ENCODE measurements around the gene RHOBTB3. TPM values are rescaled to one million over a fixed set of nuclear protein-coding genes. Genes with fewer than 3 reads are reported as not detected.
"Not testable (repeated sequence)": the region's sequence is repeated elsewhere in the genome, so short reads cannot be mapped to it uniquely, and the experiment has no call there.

The RHOBTB3 gene
- total RNA-seq, 1 donor from 2014 or later = 79.7 TPM

DNA sequence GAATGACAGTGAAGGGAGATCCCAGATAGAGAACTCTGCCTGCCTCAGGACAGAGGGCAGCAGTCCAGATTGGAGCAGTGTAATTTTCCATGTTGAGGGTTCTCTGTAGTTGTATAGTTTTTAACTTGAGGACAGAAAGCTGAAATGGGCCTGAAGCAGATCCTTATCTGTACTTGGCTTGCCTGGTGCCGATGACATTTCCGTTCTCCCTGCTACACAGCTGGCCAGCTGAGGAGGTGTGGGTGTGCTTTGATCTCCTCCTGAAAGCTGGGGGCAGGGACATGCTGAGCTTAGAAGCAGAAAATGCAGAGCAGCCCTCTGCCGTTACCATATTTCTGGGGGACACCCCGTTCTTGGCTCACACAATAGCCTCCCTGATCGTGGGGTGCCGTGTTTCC, 80.9 kb downstream of the RHOBTB3 start:
- no peak overlapping the region for H3K4me3 ChIP-seq
- intact Hi-C loops (cut with micrococcal nuclease) = no loop called here
- TF ChIP-seq, protein P1, sequence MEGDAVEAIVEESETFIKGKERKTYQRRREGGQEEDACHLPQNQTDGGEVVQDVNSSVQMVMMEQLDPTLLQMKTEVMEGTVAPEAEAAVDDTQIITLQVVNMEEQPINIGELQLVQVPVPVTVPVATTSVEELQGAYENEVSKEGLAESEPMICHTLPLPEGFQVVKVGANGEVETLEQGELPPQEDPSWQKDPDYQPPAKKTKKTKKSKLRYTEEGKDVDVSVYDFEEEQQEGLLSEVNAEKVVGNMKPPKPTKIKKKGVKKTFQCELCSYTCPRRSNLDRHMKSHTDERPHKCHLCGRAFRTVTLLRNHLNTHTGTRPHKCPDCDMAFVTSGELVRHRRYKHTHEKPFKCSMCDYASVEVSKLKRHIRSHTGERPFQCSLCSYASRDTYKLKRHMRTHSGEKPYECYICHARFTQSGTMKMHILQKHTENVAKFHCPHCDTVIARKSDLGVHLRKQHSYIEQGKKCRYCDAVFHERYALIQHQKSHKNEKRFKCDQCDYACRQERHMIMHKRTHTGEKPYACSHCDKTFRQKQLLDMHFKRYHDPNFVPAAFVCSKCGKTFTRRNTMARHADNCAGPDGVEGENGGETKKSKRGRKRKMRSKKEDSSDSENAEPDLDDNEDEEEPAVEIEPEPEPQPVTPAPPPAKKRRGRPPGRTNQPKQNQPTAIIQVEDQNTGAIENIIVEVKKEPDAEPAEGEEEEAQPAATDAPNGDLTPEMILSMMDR (IDR thresholded peaks at IDR 0.05; ENCODE audit: borderline replicate concordance) = no peak
- no peaks in the 10 kb centered on the region for H3K9me3 ChIP-seq (replicated peaks)
- H3K27ac ChIP-seq (replicated peaks) = peak overlapping the region; percentile 91
- no peak for DNase-seq
- no peaks in the 10 kb centered on the region for H3K27me3 ChIP-seq (ENCODE audit: low read depth)
- H3K4me1 ChIP-seq = peaks cover 88% of the 10 kb centered on the region
- H3K36me3 ChIP-seq = peaks cover 40% of the 10 kb centered on the region

DNA sequence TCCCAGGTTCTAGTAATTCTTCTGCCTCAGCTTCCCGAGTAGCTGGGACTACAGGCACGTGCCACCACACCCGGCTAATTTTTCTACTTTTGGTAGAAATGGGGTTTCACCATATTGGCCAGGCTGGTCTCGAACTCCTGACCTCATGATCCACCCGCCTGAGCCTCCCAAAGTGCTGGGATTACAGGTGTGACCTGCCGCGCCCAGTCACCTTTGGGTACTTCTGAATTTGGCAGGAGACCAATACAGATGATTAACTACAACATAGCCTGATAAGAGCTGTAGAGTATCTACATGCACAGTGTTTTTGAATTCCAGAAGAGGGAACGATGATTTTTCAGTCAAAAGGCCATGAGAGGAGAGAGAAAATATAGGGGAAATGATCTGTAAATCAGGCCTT, 81.9 kb downstream of the RHOBTB3 start:
- H3K27me3 ChIP-seq (ENCODE audit: low read depth); H3K9me3 ChIP-seq (replicated peaks); intact Hi-C loops (cut with micrococcal nuclease); DNase-seq; H3K4me3 ChIP-seq: not testable (repeated sequence)
- Histone ChIP-seq H3K36me3 (peaks cover 40% of the 10 kb centered on the region), H3K27ac (replicated peaks) (peak overlapping the region; percentile 91), H3K4me1 (peaks cover 88% of the 10 kb centered on the region)

DNA sequence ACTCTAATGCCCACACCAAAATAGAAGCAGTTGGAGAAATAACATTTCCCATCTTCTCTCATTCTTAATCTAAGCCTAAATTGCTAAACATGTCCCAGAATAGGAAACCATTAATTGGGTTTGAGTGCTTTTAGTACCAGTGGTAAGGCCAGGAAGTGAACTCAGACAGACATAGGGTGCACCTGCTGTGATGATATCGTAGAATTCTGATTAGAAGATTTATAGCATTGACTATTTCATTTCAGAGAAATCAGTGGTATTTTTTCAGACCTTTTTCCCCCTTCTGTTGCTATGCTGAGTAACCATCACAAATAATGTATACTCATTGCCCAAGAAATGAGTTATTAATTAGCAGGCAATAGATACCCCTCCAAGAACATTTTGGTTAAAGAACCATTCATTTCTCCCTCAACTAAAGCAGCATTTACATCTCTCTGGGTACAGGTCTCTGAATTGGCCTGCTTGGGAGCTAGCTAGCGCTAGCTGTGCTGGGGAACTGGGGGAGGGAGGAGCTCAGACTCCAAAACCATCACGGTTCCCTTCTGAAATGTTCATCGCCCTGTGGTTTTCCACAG, 84.1 kb downstream of the RHOBTB3 start:
- Histone ChIP-seq H3K27ac (replicated peaks) (peak overlapping the region; percentile 53), H3K27me3 (ENCODE audit: low read depth) (no peaks in the 10 kb centered on the region), H3K4me3 (no peak overlapping the region), H3K9me3 (replicated peaks) (no peaks in the 10 kb centered on the region), H3K4me1 (peaks cover 88% of the 10 kb centered on the region), H3K36me3 (peaks cover 40% of the 10 kb centered on the region)
- intact Hi-C loops (cut with micrococcal nuclease) = no loop called here
- DNase-seq = no peak
- TF ChIP-seq, protein P1 (IDR thresholded peaks at IDR 0.05; ENCODE audit: borderline replicate concordance) = no peak

DNA sequence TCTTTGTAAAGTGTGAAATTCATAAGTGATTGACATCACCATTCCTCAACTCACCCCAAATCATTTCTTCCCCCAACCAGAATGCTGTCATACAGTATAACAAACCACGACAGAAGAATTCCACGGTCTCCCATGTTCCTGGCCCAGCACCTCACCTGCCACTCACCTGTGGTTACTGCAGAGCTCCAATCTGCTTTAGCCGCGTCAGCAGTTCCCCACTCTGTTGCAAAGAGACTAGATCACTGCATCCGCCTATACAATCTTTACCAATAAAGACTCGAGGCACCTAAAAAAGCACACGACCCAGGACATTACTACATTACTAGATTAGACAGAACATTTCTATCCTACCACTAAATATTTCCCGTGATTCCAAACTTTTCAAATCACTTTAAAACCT, 85.2 kb downstream of the RHOBTB3 start:
- Histone ChIP-seq H3K4me3 (no peak overlapping the region), H3K27me3 (ENCODE audit: low read depth) (no peaks in the 10 kb centered on the region), H3K4me1 (peaks cover 88% of the 10 kb centered on the region), H3K36me3 (peaks cover 40% of the 10 kb centered on the region), H3K9me3 (replicated peaks) (no peaks in the 10 kb centered on the region), H3K27ac (replicated peaks) (peak overlapping the region; percentile 95)
- TF ChIP-seq, protein P1 (IDR thresholded peaks at IDR 0.05; ENCODE audit: borderline replicate concordance) = no peak
- DNase-seq = no peak
- intact Hi-C loops (cut with micrococcal nuclease) = no loop called here

DNA sequence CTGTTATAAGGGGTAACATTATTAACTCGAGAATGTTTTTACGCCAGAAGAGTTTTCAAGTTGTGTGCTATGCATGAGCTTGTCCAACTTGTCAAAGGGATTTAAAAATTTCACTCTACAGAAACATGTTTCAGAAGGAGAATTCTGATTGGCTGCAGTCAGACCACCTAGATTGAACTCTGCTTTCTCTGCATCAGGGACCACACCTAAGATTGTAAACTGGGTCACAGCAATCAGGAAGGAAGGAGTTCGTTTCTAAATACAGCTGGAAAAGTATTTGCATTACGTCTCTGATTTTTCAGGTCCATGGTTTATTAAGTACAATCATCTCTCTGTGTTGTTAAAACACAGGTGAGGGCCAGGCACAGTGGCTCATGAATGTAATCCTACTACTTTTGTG, 85.6 kb downstream of the RHOBTB3 start:
- peak overlapping the region; percentile 95 for H3K27ac ChIP-seq (replicated peaks)
- no peak for DNase-seq
- peaks cover 88% of the 10 kb centered on the region for H3K4me1 ChIP-seq
- no peaks in the 10 kb centered on the region for H3K27me3 ChIP-seq (ENCODE audit: low read depth)
- no peaks in the 10 kb centered on the region for H3K9me3 ChIP-seq (replicated peaks)
- H3K36me3 ChIP-seq = peaks cover 37% of the 10 kb centered on the region
- TF ChIP-seq, protein P1 (IDR thresholded peaks at IDR 0.05; ENCODE audit: borderline replicate concordance) = no peak
- no peak overlapping the region for H3K4me3 ChIP-seq
- intact Hi-C loops (cut with micrococcal nuclease) = no loop called here

DNA sequence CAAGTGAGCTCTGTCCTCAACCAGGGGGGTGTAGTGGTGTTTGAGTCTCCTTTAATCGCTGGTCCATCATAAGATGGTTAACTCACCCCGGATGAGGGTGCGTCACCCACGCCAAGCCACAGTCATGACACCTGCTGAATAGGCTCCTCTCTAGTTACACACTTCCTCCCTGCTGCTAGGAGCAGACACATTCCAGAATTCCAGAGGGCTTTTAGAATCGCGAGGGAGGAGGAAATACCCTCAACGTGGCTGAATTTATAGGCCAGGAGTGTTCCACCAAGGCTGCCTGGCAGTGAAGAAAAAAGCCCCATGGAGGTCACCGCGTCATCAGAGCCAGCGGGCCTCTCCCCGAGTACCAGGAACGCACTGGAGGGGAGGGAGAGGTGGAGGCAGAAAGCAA, 86.3 kb downstream of the RHOBTB3 start:
- TF ChIP-seq, protein P1 (IDR thresholded peaks at IDR 0.05; ENCODE audit: borderline replicate concordance) = no peak
- DNase-seq = no peak
- peaks cover 34% of the 10 kb centered on the region for H3K36me3 ChIP-seq
- H3K27ac ChIP-seq (replicated peaks) = peak overlapping the region; percentile 95
- H3K9me3 ChIP-seq (replicated peaks) = no peaks in the 10 kb centered on the region
- peak overlapping the region; percentile 89 for H3K4me3 ChIP-seq
- no peaks in the 10 kb centered on the region for H3K27me3 ChIP-seq (ENCODE audit: low read depth)
- intact Hi-C loops (cut with micrococcal nuclease) = no loop called here
- H3K4me1 ChIP-seq = peaks cover 88% of the 10 kb centered on the region

All from left ventricle myocardium inferior (tissue), 1 donor.